ENCODE data around the gene DPY19L3.

Gene DPY19L3

DNA sequence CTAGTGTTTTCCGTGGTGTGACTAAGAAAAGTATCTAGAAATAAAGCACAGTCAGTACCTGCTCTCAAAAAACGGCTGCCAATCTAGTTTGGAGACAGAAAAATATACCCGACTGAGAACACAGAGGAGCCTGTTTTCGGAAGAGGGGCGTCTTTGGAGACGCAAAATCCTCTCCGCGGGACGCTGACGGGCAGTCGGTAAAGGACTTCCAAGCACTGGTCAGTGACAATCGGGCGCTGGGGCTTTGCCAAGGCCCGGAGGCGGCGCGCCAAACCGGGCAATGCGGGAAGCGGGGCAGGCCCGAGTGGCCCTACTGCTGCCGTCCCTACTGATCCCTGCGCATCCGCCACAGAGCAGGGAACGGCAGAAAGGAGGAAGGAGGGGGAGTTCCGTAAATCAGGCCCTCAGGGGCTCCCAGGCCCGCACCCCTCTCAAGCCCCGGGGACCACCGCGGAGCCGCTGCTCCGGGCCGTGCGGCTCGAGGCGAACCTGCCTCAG is 588 bp upstream of the DPY19L3 start:
- peaks cover 15% of the 10 kb centered on the region for H3K4me1 ChIP-seq (ENCODE audit: low read length)
- no peaks in the 10 kb centered on the region for H3K9me3 ChIP-seq (ENCODE audit: insufficient read depth, low read length)
- H3K27me3 ChIP-seq (ENCODE audit: low read depth, low read length) = no peaks in the 10 kb centered on the region
- H2AFZ ChIP-seq (ENCODE audit: low read depth, low read length) = no peak overlapping the region
- H3K4me3 ChIP-seq (ENCODE audit: low read length) = peak overlapping the region; percentile 87
- H3K79me2 ChIP-seq (ENCODE audit: low read length) = peaks cover 23% of the 10 kb centered on the region
- peak overlapping the region; percentile 78 for H3K4me2 ChIP-seq (ENCODE audit: low read length)
- peaks cover 10% of the 10 kb centered on the region for H3K36me3 ChIP-seq (replicated peaks; ENCODE audit: low read depth, low read length)
- no peaks in the 10 kb centered on the region for H4K20me1 ChIP-seq (ENCODE audit: insufficient read depth, low read length)
- TF ChIP-seq, protein P1, sequence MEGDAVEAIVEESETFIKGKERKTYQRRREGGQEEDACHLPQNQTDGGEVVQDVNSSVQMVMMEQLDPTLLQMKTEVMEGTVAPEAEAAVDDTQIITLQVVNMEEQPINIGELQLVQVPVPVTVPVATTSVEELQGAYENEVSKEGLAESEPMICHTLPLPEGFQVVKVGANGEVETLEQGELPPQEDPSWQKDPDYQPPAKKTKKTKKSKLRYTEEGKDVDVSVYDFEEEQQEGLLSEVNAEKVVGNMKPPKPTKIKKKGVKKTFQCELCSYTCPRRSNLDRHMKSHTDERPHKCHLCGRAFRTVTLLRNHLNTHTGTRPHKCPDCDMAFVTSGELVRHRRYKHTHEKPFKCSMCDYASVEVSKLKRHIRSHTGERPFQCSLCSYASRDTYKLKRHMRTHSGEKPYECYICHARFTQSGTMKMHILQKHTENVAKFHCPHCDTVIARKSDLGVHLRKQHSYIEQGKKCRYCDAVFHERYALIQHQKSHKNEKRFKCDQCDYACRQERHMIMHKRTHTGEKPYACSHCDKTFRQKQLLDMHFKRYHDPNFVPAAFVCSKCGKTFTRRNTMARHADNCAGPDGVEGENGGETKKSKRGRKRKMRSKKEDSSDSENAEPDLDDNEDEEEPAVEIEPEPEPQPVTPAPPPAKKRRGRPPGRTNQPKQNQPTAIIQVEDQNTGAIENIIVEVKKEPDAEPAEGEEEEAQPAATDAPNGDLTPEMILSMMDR (IDR thresholded peaks at IDR 0.05; ENCODE audit: low read depth, low read length) = no peak
- TF ChIP-seq EZH2phosphoT487 (IDR thresholded peaks at IDR 0.05; ENCODE audit: low read depth) = no peak
- H3K27ac ChIP-seq (ENCODE audit: low read length) = peak overlapping the region; percentile 81
- peak overlapping the region; percentile 83 for H3K9ac ChIP-seq (ENCODE audit: low read length)

DNA sequence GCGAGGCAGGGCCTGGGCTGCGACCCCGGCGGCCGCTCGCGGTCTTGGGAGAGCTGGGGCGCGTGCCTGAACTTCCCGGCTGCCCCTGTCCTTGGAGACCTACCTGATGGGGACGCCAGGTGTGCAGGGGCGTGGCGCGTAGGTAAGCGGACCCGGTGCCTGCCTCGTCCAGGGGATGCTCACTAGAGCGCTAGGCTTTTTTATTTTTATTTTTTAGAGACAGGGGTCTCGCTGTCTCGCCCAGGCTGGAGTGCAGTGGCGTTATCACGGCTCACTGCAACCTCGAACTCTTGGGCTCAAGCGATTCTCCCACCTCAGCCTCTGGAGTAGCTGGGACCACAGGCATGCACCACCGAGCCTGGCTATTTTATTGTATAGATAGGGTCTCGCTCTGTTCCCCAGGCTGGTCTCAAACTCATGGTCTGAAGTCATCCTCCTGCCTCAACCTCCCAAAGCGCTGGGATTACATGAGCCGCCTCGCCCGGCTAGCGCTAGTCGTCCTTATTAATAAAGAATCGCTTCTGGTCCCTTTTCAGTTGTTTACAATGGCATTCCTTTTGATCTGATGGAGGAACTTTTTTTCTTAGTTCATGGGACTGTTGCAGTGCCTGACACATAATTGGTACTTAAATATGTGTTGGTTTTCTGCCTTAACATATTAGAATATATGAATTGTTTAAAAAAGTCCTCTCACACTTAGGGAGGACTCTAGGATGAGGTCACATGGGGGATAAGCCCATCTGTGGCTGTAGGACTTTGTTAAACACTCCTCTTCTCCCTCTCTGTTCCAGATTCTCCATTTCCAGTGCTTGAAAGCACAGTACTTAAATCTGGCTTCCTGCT is 812 bp downstream of the DPY19L3 start:
- H2AFZ ChIP-seq (ENCODE audit: low read depth, low read length) = peak overlapping the region; percentile 65

DNA sequence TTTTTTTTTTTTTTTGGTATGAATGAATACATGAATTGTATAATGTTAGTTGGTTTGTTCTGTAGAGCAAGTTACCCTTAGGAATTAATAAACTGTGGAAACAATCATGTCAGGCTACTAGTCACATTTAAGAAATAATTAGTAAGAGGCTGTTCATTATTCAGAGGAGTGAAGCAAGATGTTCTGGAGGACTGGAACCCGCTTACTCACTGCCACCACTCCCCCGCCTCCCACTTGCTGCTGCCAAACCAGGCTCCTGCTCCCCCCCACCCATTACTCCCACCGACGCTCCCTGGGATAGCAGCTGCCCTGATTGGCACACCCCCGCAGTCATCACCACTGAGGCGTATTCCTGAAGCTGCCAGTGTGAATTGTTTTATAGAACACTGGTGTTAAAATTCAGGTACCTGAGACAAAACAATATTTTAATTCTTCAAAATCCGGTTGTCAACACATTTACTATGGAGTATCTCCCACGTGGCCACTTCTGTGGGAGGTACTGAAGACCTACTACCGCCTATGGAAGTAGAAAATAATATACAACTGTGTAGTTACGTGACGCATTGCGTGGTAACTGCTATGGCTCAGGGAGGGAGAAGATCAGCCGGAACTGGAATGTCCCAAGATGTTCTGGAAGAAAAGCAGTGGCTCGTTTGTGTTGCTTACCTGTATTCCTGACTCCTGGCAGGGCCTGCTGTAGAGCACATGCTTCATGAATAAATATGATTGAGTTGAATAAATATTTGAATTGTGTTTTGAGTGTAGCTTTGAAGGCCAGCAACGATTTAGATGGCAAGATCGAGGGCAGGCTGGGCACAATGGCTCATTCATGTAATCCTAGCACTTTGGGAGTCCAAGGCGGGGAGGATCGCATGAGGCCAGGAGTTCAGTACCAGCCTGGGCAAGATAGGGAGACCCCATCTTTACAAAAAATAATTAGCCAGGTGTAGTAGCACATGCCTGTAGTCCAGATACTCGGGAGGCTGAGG is 1.7 kb downstream of the DPY19L3 start:
- no peaks in the 10 kb centered on the region for H3K9me3 ChIP-seq (ENCODE audit: insufficient read depth, low read length)
- no peaks in the 10 kb centered on the region for H3K27me3 ChIP-seq (ENCODE audit: low read depth, low read length)
- H4K20me1 ChIP-seq (ENCODE audit: insufficient read depth, low read length) = no peaks in the 10 kb centered on the region
- H3K36me3 ChIP-seq (replicated peaks; ENCODE audit: low read depth, low read length) = peaks cover 16% of the 10 kb centered on the region
- H3K4me1 ChIP-seq (ENCODE audit: low read length) = peaks cover 15% of the 10 kb centered on the region
- peaks cover 23% of the 10 kb centered on the region for H3K79me2 ChIP-seq (ENCODE audit: low read length)
- H3K4me2 ChIP-seq (ENCODE audit: low read length) = peak overlapping the region; percentile 86
- no peak overlapping the region for H3K27ac ChIP-seq (ENCODE audit: low read length)
- H3K4me3 ChIP-seq (ENCODE audit: low read length) = peak overlapping the region; percentile 87
- no peak overlapping the region for H3K9ac ChIP-seq (ENCODE audit: low read length)
- TF ChIP-seq EZH2phosphoT487 (IDR thresholded peaks at IDR 0.05; ENCODE audit: low read depth) = no peak
- TF ChIP-seq, protein P1 (IDR thresholded peaks at IDR 0.05; ENCODE audit: low read depth, low read length) = no peak
- no peak overlapping the region for H2AFZ ChIP-seq (ENCODE audit: low read depth, low read length)

More for the DNA sequence above, 812 bp downstream of the DPY19L3 start:
- Histone ChIP-seq H3K27me3 (ENCODE audit: low read depth, low read length) (no peaks in the 10 kb centered on the region), H3K4me3 (ENCODE audit: low read length) (peak overlapping the region; percentile 87), H3K36me3 (replicated peaks; ENCODE audit: low read depth, low read length) (peaks cover 13% of the 10 kb centered on the region), H3K9me3 (ENCODE audit: insufficient read depth, low read length) (no peaks in the 10 kb centered on the region), H3K27ac (ENCODE audit: low read length) (no peak overlapping the region), H3K4me2 (ENCODE audit: low read length) (peak overlapping the region; percentile 86), H3K9ac (ENCODE audit: low read length) (peak overlapping the region; percentile 83), H3K4me1 (ENCODE audit: low read length) (peaks cover 15% of the 10 kb centered on the region), H4K20me1 (ENCODE audit: insufficient read depth, low read length) (no peaks in the 10 kb centered on the region), H3K79me2 (ENCODE audit: low read length) (peaks cover 23% of the 10 kb centered on the region)
- TF ChIP-seq, protein P1 (IDR thresholded peaks at IDR 0.05; ENCODE audit: low read depth, low read length) = no peak
- TF ChIP-seq EZH2phosphoT487 (IDR thresholded peaks at IDR 0.05; ENCODE audit: low read depth) = no peak

Measured in OCI-LY3 (cell line).